ENCODE data around the gene SPG11. TPM values are rescaled to one million over a fixed set of nuclear protein-coding genes. Genes with fewer than 3 reads are reported as not detected.

Gene SPG11
- total RNA-seq, 2 donors from 2014 or later, result 60.2 to 61.6 TPM

GRCh38 chr15:44667039-44667360 lies 3.5 kb upstream of the SPG11 start:
- Mint-ChIP-seq H3K4me1 (peaks cover 9% of the 10 kb centered on the region), H3K27me3 (ENCODE audit: insufficient read depth) (peaks cover 9% of the 10 kb centered on the region), H3K4me3 (no peak overlapping the region), H3K36me3 (ENCODE audit: low read depth) (no peaks in the 10 kb centered on the region), H3K27ac (no peak overlapping the region), H3K9me3 (no peaks in the 10 kb centered on the region)
- Histone ChIP-seq H3K27me3 (ENCODE audit: control insufficient read depth, insufficient read depth, low read length, poor library complexity, severe bottlenecking) (no peaks in the 10 kb centered on the region), H3K9me3 (ENCODE audit: control insufficient read depth, low read length) (no peaks in the 10 kb centered on the region), H3K4me3 (ENCODE audit: low read length) (no peak overlapping the region), H3K4me1 (ENCODE audit: control insufficient read depth, insufficient read depth, low read length) (no peaks in the 10 kb centered on the region), H3K9ac (ENCODE audit: extremely low read depth, low read length, poor library complexity, severe bottlenecking) (no peak overlapping the region), H3K36me3 (ENCODE audit: control insufficient read depth, insufficient read depth, low read length) (no peaks in the 10 kb centered on the region), H3K27ac (ENCODE audit: low read depth, low read length) (no peak overlapping the region)
- no peak for TF ChIP-seq CTCF (conservative IDR thresholded peaks at IDR 0.05)
- no peak for DNase-seq
- 91 to 97% methylated on average over 3 of the region's 3 CpGs for WGBS, 2 experiments (ENCODE audit: insufficient coverage in 1 of 2, insufficient read length in 1 of 2)

- H3K27ac ChIP-seq (ENCODE audit: low read depth, low read length), result no peak overlapping the region
- Mint-ChIP-seq H3K4me3 (no peak overlapping the region), H3K27me3 (ENCODE audit: insufficient read depth) (peaks cover 9% of the 10 kb centered on the region), H3K36me3 (ENCODE audit: low read depth) (no peaks in the 10 kb centered on the region), H3K27ac (no peak overlapping the region), H3K4me1 (peaks cover 9% of the 10 kb centered on the region), H3K9me3 (no peaks in the 10 kb centered on the region)
- 66 to 79% methylated on average over 2 to 5 of the region's 5 CpGs for WGBS, 2 experiments (ENCODE audit: insufficient coverage in 1 of 2, insufficient read length in 1 of 2)
- H3K4me3 ChIP-seq (ENCODE audit: low read length), result no peak overlapping the region
- H3K9me3 ChIP-seq (ENCODE audit: control insufficient read depth, low read length), result no peaks in the 10 kb centered on the region
- no peak overlapping the region for H3K9ac ChIP-seq (ENCODE audit: extremely low read depth, low read length, poor library complexity, severe bottlenecking)
- DNase-seq, result no peak
- no peaks in the 10 kb centered on the region for H3K4me1 ChIP-seq (ENCODE audit: control insufficient read depth, insufficient read depth, low read length)
- no peaks in the 10 kb centered on the region for H3K27me3 ChIP-seq (ENCODE audit: control insufficient read depth, insufficient read depth, low read length, poor library complexity, severe bottlenecking)
- TF ChIP-seq CTCF (conservative IDR thresholded peaks at IDR 0.05), result no peak
- H3K36me3 ChIP-seq (ENCODE audit: control insufficient read depth, insufficient read depth, low read length), result no peaks in the 10 kb centered on the region
Measured at GRCh38 chr15:44666210-44667038, 3.0 kb upstream of the SPG11 start.

DNA sequence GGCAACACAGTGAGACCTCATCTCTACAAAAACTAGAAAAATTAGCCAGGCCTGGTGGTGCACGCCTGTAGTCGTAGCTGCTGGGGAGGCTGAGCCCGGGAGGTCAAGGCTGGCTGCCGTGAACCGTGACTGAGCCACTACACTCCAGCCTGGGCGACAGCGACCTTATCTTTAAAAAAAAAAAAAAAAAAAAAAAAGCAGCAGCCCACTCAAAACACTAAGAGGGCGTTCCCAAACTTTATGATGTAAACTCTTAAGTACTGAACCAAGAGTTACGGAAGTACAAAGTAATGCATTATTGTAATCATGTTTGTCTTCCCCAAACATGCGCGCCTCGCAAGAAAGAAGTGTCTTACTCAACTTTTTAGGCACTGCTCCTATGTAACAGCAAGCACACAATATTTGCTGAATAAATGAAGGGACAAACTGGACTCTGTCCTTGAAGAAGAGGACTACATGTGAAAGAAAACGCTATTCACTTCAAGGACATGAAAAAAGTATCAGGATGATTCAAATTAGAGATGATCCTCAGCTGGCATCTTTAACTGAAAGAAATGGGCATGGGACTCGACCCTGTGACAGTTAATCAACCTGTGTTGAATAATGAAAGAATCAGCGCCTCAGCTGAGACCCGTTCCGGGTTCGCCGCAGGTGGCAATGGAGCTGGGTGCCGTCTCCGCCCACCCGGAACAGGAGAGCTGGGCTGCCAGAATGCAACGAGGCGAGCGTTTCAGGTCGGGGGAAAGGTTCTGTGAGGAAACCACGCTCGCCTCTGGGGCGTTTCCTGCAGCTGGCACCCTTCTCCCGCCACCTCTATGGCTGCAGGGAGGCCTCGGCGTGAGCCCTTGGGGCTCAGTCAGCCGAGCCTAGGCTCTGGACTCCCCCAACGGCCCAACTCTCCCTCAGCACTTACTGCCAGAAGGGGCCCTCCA lies 718 bp downstream of the SPG11 start:
- H3K4me1 ChIP-seq (ENCODE audit: control insufficient read depth, insufficient read depth, low read length), result no peaks in the 10 kb centered on the region
- peak overlapping the region; percentile 93 for H3K4me3 ChIP-seq (ENCODE audit: low read length)
- no peak for TF ChIP-seq CTCF (conservative IDR thresholded peaks at IDR 0.05)
- Mint-ChIP-seq H3K4me1 (peaks cover 9% of the 10 kb centered on the region), H3K4me3 (peak overlapping the region; percentile 95), H3K36me3 (ENCODE audit: low read depth) (peaks cover 10% of the 10 kb centered on the region), H3K27ac (peak overlapping the region; percentile 93), H3K27me3 (ENCODE audit: insufficient read depth) (peaks cover 2% of the 10 kb centered on the region), H3K9me3 (no peaks in the 10 kb centered on the region)
- H3K27me3 ChIP-seq (ENCODE audit: control insufficient read depth, insufficient read depth, low read length, poor library complexity, severe bottlenecking), result no peaks in the 10 kb centered on the region
- DNase-seq, result peak; percentile 81
- peaks cover 22% of the 10 kb centered on the region for H3K36me3 ChIP-seq (ENCODE audit: control insufficient read depth, insufficient read depth, low read length)
- H3K9me3 ChIP-seq (ENCODE audit: control insufficient read depth, low read length), result no peaks in the 10 kb centered on the region
- peak overlapping the region; percentile 53 for H3K27ac ChIP-seq (ENCODE audit: low read depth, low read length)
- WGBS, 2 experiments (ENCODE audit: insufficient coverage in 1 of 2, insufficient read length in 1 of 2), result 31 to 47% methylated on average over 19 to 34 of the region's 34 CpGs
- peak overlapping the region; percentile 71 for H3K9ac ChIP-seq (ENCODE audit: extremely low read depth, low read length, poor library complexity, severe bottlenecking)
